GM19193 (cell line): ENCODE results near the gene RSPH1.

ENCODE experiments used
- POLR2A ChIP-seq: IDR thresholded peaks from 4 replicates; pipeline ENCODE4 v1.6.1; 2011; ENCODE audit not compliant: insufficient read depth, insufficient read length; ENCODE audit errors: extremely low read depth

RSPH1 gene

GRCh38 chr21:42456457-42456856 is 39.6 kb downstream of the RSPH1 start:
- TF ChIP-seq POLR2A, result no peak

DNA sequence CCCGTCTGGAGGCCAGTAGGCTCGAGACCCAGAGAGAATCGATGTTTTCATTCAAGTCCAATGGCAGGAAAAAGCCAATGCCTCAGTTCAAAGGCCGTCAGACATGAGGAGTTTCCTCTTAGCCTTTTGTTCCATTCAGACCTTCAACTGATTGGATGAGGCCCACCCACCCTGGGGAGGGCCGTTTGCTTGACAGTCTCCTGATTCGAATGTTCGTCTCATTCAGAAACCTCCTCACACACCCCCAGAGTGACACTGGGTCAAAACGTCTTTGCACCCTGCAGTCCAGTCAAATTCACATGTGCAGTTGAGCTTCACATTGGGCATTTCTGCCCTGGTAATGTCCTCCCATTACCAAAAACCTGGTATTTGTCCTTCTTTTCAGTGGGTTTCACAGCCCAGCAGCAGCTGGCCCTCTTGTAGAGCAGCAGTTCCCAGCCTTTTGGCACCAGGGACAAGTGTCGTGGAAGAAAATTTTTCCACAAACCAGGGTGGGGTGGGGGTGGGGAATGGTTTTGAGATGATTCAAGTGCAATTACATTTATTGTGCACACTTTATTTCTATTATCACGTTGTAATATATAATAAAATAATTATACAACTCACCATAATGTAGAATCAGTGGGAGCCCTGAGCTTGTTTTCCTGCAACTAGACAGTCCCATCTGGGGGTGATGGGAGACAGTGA is 40.1 kb downstream of the RSPH1 start:
- TF ChIP-seq POLR2A, result no peak

DNA sequence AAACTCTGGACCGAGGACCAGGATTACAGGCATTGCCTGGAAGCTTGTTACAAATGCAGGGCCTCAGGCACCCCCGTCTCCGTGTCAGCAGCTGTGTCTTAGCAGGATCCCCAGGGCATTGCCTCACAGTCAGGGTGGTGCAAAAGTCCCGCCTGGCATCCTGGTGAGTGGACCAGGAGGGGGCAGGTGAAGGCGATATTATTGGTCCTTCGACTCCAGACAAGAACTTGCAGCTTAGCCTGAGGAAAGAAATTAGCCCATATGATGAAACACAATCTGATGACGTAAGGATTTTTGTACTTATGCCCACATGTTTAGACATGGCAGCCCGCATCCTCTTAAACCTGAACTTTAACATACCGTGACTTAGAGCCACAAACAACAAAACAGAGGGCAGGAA is 40.8 kb downstream of the RSPH1 start:
- no peak for TF ChIP-seq POLR2A

GRCh38 chr21:42454786-42455185 is 41.2 kb downstream of the RSPH1 start:
- no peak for TF ChIP-seq POLR2A

GRCh38 chr21:42453986-42454570 is 41.9 kb downstream of the RSPH1 start:
- no peak for TF ChIP-seq POLR2A

- TF ChIP-seq POLR2A, result no peak
Measured at GRCh38 chr21:42453224-42453985, 42.6 kb downstream of the RSPH1 start.

GRCh38 chr21:42452401-42453223 is 43.4 kb downstream of the RSPH1 start:
- no peak for TF ChIP-seq POLR2A

DNA sequence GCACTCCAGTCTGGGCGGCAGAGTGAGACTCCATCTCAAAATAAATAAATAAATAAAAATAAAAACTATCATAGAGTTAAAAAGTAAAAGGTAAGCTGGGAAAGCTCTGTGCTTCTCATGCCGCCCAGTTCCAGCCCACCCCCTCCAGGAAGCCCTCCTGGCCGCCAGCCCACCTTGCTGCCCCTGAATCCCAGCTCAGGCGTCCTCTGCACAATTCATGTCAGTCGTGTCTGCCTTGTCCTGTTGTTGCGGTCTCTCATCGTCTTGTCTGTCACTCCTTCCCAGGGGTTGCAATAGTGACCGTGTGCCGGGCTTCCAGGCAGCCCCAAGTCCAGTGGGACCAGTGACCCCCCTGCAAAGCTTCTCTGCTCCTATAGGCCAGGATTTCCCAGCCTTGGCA is 44.1 kb downstream of the RSPH1 start:
- no peak for TF ChIP-seq POLR2A

GRCh38 chr21:42448686-42449085 is 47.3 kb downstream of the RSPH1 start:
- TF ChIP-seq POLR2A, result no peak

DNA sequence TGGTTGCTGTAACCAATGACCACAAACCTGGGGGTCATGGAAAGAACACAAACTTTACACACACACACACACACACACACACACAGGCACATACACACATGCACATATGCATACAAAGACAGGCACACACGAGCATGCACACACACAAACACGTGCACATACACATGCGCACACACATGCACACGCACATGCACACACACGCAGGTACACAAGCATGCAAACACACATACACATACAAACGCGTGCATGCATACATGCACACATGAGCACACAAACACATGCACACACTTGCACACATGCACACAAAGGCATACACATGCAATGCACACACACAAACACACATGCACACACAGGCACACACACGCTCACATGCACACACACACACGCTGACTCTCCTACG is 48.3 kb downstream of the RSPH1 start:
- TF ChIP-seq POLR2A, result no peak

GRCh38 chr21:42447182-42447581 is 48.8 kb downstream of the RSPH1 start:
- TF ChIP-seq POLR2A, result no peak

- TF ChIP-seq POLR2A, result no peak
Measured at GRCh38 chr21:42446531-42446930, 49.5 kb downstream of the RSPH1 start.

- TF ChIP-seq POLR2A, result no peak
Measured at GRCh38 chr21:42445311-42445710, 50.7 kb downstream of the RSPH1 start.

- no peak for TF ChIP-seq POLR2A
Measured at GRCh38 chr21:42444745-42445059, 51.3 kb downstream of the RSPH1 start.
